ENCODE results near the gene MVD.

The MVD gene

GRCh38 chr16:88662843-88663606 lies at the start of gene MVD:
MVD (minus strand) TSS chr16:88663091; CDS start chr16:88663080, 11 bp downstream.
- DNase-seq (ENCODE audit: low read depth) = peak; percentile 93

GRCh38 chr16:88712362-88712979 lies 49.6 kb upstream of the MVD start:
- DNase-seq (ENCODE audit: low read depth) = no peak

- no peak for DNase-seq (ENCODE audit: low read depth)
Measured at GRCh38 chr16:88711750-88712340, 49.0 kb upstream of the MVD start.

- DNase-seq (ENCODE audit: low read depth) = no peak
Measured at GRCh38 chr16:88710556-88710955, 47.7 kb upstream of the MVD start.

GRCh38 chr16:88706965-88707826 lies 44.3 kb upstream of the MVD start:
- no peak for DNase-seq (ENCODE audit: low read depth)

GRCh38 chr16:88706229-88706964 lies 43.5 kb upstream of the MVD start, which contains the start of the genes CTU2 and RNF166:
CTU2 (plus strand) TSS chr16:88706503; CDS start chr16:88706531, 28 bp downstream.
RNF166 (minus strand) TSS chr16:88706408; CDS start chr16:88706325, 83 bp downstream.
- DNase-seq (ENCODE audit: low read depth) = peak; percentile 90

GRCh38 chr16:88705801-88706228 lies 42.9 kb upstream of the MVD start:
- DNase-seq (ENCODE audit: low read depth) = no peak

- no peak for DNase-seq (ENCODE audit: low read depth)
Measured at GRCh38 chr16:88705076-88705684, 42.3 kb upstream of the MVD start.

- DNase-seq (ENCODE audit: low read depth) = peak; percentile 69
Measured at GRCh38 chr16:88703486-88704309, 40.8 kb upstream of the MVD start.

- DNase-seq (ENCODE audit: low read depth) = no peak
Measured at GRCh38 chr16:88702371-88703210, 39.7 kb upstream of the MVD start.

- DNase-seq (ENCODE audit: low read depth) = no peak
Measured at GRCh38 chr16:88701581-88702370, 38.9 kb upstream of the MVD start.

- peak; percentile 95 for DNase-seq (ENCODE audit: low read depth)
Measured at GRCh38 chr16:88700636-88701482, 38.0 kb upstream of the MVD start.

GRCh38 chr16:88700322-88700635 lies 37.4 kb upstream of the MVD start:
- no peak for DNase-seq (ENCODE audit: low read depth)

GRCh38 chr16:88699180-88699579 lies 36.3 kb upstream of the MVD start:
- DNase-seq (ENCODE audit: low read depth) = no peak

- DNase-seq (ENCODE audit: low read depth) = no peak
Measured at GRCh38 chr16:88698646-88699045, 35.8 kb upstream of the MVD start.

- DNase-seq (ENCODE audit: low read depth) = no peak
Measured at GRCh38 chr16:88697831-88698615, 35.1 kb upstream of the MVD start.

Measured in activated T-helper 1 cell treated with Interleukin-2 at 50 U/mL for 16 hours (primary cell).